ENCODE data around the gene GNG14. TPM values are rescaled to one million over a fixed set of nuclear protein-coding genes. Genes with fewer than 3 reads are reported as not detected.
A peak's percentile ranks its signal among the peaks of the same experiment; 100 is the strongest.

GNG14 gene
- total RNA-seq, 6 donors from 2014 or later, result not detected

- 2% methylated on average over 24 to 34 of the region's 46 CpGs for WGBS, 2 donors
- H3K4me1 ChIP-seq, result peaks cover 40 to 60% (median 44%) of the 10 kb centered on the region in 4 donors
- DNase-seq, result peak; percentile 82 to 96
- ATAC-seq (ENCODE audit: low FRiP score in 2 of 2), result peak; percentile 87
- no peaks in the 10 kb centered on the region for H3K9me3 ChIP-seq
- TF ChIP-seq POLR2AphosphoS5 (IDR thresholded peaks at IDR 0.05) (peak; percentile 30 to 46), POLR2A (IDR thresholded peaks at IDR 0.05) (peak in 3 of 4 donors; percentile 36 to 65 (median 38)), EP300 (IDR thresholded peaks at IDR 0.05) (no peak)
- peak within 1 kb of the TSS; percentile 79 to 89 (median 84) for H3K27ac ChIP-seq
- no peaks in the 10 kb centered on the region for H3K27me3 ChIP-seq
- peak within 1 kb of the TSS; percentile 69 to 90 (median 80) for H3K4me3 ChIP-seq
- H3K36me3 ChIP-seq, result peaks cover 0 to 35% (median 22%) of the 10 kb centered on the region in 4 donors
Observed at GRCh38 chr19:12666265-12667048, 21.3 kb upstream of the GNG14 start, which contains the start of the genes MAN2B1 and WDR83. Gene MAN2B1 (minus strand): TSS chr19:12666742. CDS start chr19:12666701, 41 bp downstream. Gene WDR83 (plus strand): TSS chr19:12666807. CDS start chr19:12669791, 2,984 bp downstream.

GRCh38 chr19:12667731-12668302 lies 20.0 kb upstream of the GNG14 start:
- Histone ChIP-seq H3K4me1 (peaks cover 40 to 66% (median 44%) of the 10 kb centered on the region in 4 donors), H3K4me3 (peak overlapping the region in 2 of 4 donors; percentile 54 to 94), H3K27ac (peak overlapping the region in 1 of 4 donors; percentile 11), H3K9me3 (no peaks in the 10 kb centered on the region), H3K36me3 (peaks cover 0 to 29% (median 15%) of the 10 kb centered on the region in 4 donors), H3K27me3 (no peaks in the 10 kb centered on the region)
- WGBS, 2 donors, result 64 to 79% methylated on average over 3 to 4 of the region's 4 CpGs
- no peak for DNase-seq
- no peak for ATAC-seq (ENCODE audit: low FRiP score in 2 of 2)
- TF ChIP-seq, protein P1, sequence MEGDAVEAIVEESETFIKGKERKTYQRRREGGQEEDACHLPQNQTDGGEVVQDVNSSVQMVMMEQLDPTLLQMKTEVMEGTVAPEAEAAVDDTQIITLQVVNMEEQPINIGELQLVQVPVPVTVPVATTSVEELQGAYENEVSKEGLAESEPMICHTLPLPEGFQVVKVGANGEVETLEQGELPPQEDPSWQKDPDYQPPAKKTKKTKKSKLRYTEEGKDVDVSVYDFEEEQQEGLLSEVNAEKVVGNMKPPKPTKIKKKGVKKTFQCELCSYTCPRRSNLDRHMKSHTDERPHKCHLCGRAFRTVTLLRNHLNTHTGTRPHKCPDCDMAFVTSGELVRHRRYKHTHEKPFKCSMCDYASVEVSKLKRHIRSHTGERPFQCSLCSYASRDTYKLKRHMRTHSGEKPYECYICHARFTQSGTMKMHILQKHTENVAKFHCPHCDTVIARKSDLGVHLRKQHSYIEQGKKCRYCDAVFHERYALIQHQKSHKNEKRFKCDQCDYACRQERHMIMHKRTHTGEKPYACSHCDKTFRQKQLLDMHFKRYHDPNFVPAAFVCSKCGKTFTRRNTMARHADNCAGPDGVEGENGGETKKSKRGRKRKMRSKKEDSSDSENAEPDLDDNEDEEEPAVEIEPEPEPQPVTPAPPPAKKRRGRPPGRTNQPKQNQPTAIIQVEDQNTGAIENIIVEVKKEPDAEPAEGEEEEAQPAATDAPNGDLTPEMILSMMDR (IDR thresholded peaks at IDR 0.05), result no peak
- TF ChIP-seq POLR2A (IDR thresholded peaks at IDR 0.05) (no peak), POLR2AphosphoS5 (IDR thresholded peaks at IDR 0.05) (no peak), EP300 (IDR thresholded peaks at IDR 0.05) (no peak)

- peaks cover 40 to 66% (median 44%) of the 10 kb centered on the region in 4 donors for H3K4me1 ChIP-seq
- WGBS, 2 donors, result 67 to 78% methylated on average over 7 to 8 of the region's 8 CpGs
- TF ChIP-seq, protein P1 (IDR thresholded peaks at IDR 0.05), result no peak
- TF ChIP-seq POLR2A (IDR thresholded peaks at IDR 0.05) (no peak), EP300 (IDR thresholded peaks at IDR 0.05) (no peak), POLR2AphosphoS5 (IDR thresholded peaks at IDR 0.05) (no peak)
Observed at GRCh38 chr19:12668346-12668745, 19.5 kb upstream of the GNG14 start.

DNA sequence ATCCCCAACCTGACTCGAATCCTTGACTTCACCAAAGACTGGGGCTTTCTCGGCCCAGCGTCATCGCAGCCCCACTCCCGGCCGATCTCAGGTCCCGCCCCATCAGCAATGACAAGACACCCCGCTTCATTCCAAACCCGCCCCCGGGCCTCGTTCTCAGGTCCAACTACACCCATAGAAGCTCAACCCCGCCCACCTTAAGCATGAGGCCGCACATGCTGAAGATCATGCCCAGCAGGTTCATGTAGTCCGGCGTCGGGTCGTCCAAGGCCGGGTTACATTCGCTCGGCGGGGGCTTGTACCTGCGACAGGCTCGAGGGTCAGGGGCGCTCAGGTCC lies 18.9 kb upstream of the GNG14 start:
- WGBS, 2 donors, result 1% methylated on average over 12 to 24 of the region's 24 CpGs
- peak overlapping the region; percentile 93 to 97 (median 94) for H3K27ac ChIP-seq
- no peaks in the 10 kb centered on the region for H3K27me3 ChIP-seq
- DNase-seq, result peak in 1 of 2 donors; percentile 66
- peak; percentile 4 to 57 for ATAC-seq (ENCODE audit: low FRiP score in 2 of 2)
- peaks cover 40 to 66% (median 44%) of the 10 kb centered on the region in 4 donors for H3K4me1 ChIP-seq
- H3K36me3 ChIP-seq, result peaks cover 3 to 29% (median 13%) of the 10 kb centered on the region in 4 donors
- peak overlapping the region; percentile 54 to 95 (median 82) for H3K4me3 ChIP-seq
- H3K9me3 ChIP-seq, result no peaks in the 10 kb centered on the region
- TF ChIP-seq EP300 (IDR thresholded peaks at IDR 0.05) (no peak), POLR2A (IDR thresholded peaks at IDR 0.05) (no peak), POLR2AphosphoS5 (IDR thresholded peaks at IDR 0.05) (no peak)
- TF ChIP-seq, protein P1 (IDR thresholded peaks at IDR 0.05), result no peak

More at GRCh38 chr19:12668346-12668745, 19.5 kb upstream of the GNG14 start:
- Histone ChIP-seq H3K36me3 (peaks cover 0 to 29% (median 13%) of the 10 kb centered on the region in 4 donors), H3K9me3 (no peaks in the 10 kb centered on the region), H3K27ac (peak overlapping the region; percentile 93 to 97 (median 94)), H3K27me3 (no peaks in the 10 kb centered on the region), H3K4me3 (peak overlapping the region; percentile 54 to 95 (median 82))
- DNase-seq (no peak), ATAC-seq (ENCODE audit: low FRiP score in 2 of 2) (no peak)
